H9 (cell line): ENCODE results near the gene GRID1. TPM values are rescaled to one million over a fixed set of nuclear protein-coding genes. Genes with fewer than 3 reads are reported as not detected.

ENCODE experiments used
- DNase-seq: peaks from one replicate; pipeline ENCODE4 v3.0.0-alpha.2; 2017
- H2AFZ ChIP-seq: one replicate; pipeline ENCODE4 v1.6.1; 2013; ENCODE audit warnings: mild to moderate bottlenecking, low read length, control low read depth, moderate library complexity
- H2AK5ac ChIP-seq: 2 replicates; pipeline ENCODE4 v1.6.1; 2013; ENCODE audit warnings: low read length, control low read depth, mixed read lengths; ENCODE audit not compliant: insufficient read length
- H2BK120ac ChIP-seq: one replicate; pipeline ENCODE4 v1.6.1; 2013; ENCODE audit warnings: low read depth, mild to moderate bottlenecking, low read length, control low read depth, inconsistent platforms; ENCODE audit not compliant: poor library complexity, severe bottlenecking
- H2BK12ac ChIP-seq: 2 replicates; pipeline ENCODE4 v1.6.1; 2013; ENCODE audit warnings: low read length, control low read depth, mixed read lengths, low read depth; ENCODE audit not compliant: insufficient read length
- H2BK15ac ChIP-seq: 2 replicates; pipeline ENCODE4 v1.6.1; 2013; ENCODE audit warnings: low read depth, low read length, control low read depth
- H2BK20ac ChIP-seq: one replicate; pipeline ENCODE4 v1.6.1; 2013; ENCODE audit warnings: low read depth, mild to moderate bottlenecking, low read length, control low read depth, inconsistent platforms; ENCODE audit not compliant: poor library complexity, severe bottlenecking
- H2BK5ac ChIP-seq: 2 replicates; pipeline ENCODE4 v1.6.1; 2013; ENCODE audit warnings: low read length, control low read depth, mixed read lengths; ENCODE audit not compliant: insufficient read length
- H3K14ac ChIP-seq: 2 replicates; pipeline ENCODE4 v1.6.1; 2013; ENCODE audit warnings: low read length, control low read depth; ENCODE audit not compliant: insufficient read depth
- H3K18ac ChIP-seq: 2 replicates; pipeline ENCODE4 v1.6.1; 2013; ENCODE audit warnings: low read depth, mild to moderate bottlenecking, mixed read lengths, low read length, control low read depth; ENCODE audit not compliant: insufficient read length
- H3K23ac ChIP-seq: 2 replicates; pipeline ENCODE4 v1.6.1; 2013; ENCODE audit warnings: low read length, control low read depth, mixed read lengths, low read depth; ENCODE audit not compliant: insufficient read length
- H3K23me2 ChIP-seq: 2 replicates; pipeline ENCODE4 v1.6.1; 2013; ENCODE audit warnings: low read depth, mild to moderate bottlenecking, mixed read lengths, low read length, control low read depth; ENCODE audit not compliant: insufficient read length, poor library complexity, severe bottlenecking
- H3K27ac ChIP-seq: 2 replicates; pipeline ENCODE4 v1.5.1; 2013; ENCODE audit warnings: low read length, control low read depth, mixed read lengths, low read depth; ENCODE audit not compliant: insufficient read length
- H3K27me3 ChIP-seq: 2 replicates; pipeline ENCODE4 v1.6.1; 2013; ENCODE audit warnings: low read length, control low read depth, inconsistent platforms; ENCODE audit not compliant: insufficient read depth
- H3K4ac ChIP-seq: 2 replicates; pipeline ENCODE4 v1.6.1; 2013; ENCODE audit warnings: low read depth, mild to moderate bottlenecking, control low read depth, inconsistent platforms, low read length, moderate library complexity
- H3K4me1 ChIP-seq: 2 replicates; pipeline ENCODE4 v1.6.1; 2013; ENCODE audit warnings: low read length, control low read depth, inconsistent platforms; ENCODE audit not compliant: insufficient read depth
- H3K4me2 ChIP-seq: 2 replicates; pipeline ENCODE4 v1.6.1; 2013; ENCODE audit warnings: low read length, control low read depth, mixed read lengths; ENCODE audit not compliant: insufficient read length, insufficient read depth
- H3K56ac ChIP-seq: 2 replicates; pipeline ENCODE4 v1.6.1; 2013; ENCODE audit warnings: low read depth, mild to moderate bottlenecking, mixed read lengths, low read length, control low read depth; ENCODE audit not compliant: insufficient read length
- H3K79me1 ChIP-seq: 2 replicates; pipeline ENCODE4 v1.6.1; 2013; ENCODE audit warnings: low read depth, mild to moderate bottlenecking, moderate library complexity, low read length, control low read depth, inconsistent platforms; ENCODE audit not compliant: insufficient read depth, poor library complexity, severe bottlenecking
- H3K79me2 ChIP-seq: 2 replicates; pipeline ENCODE4 v1.6.1; 2013; ENCODE audit warnings: low read length, control low read depth, inconsistent platforms; ENCODE audit not compliant: insufficient read depth
- H3K9ac ChIP-seq: 2 replicates; pipeline ENCODE4 v1.6.1; 2013; ENCODE audit warnings: low read length, control low read depth, mixed read lengths; ENCODE audit not compliant: insufficient read length; ENCODE audit errors: extremely low read depth
- H3K9me3 ChIP-seq: one replicate; pipeline ENCODE4 v1.6.1; 2013; ENCODE audit warnings: low read depth, low read length, inconsistent platforms; ENCODE audit not compliant: control insufficient read depth
- H3T11ph ChIP-seq: one replicate; pipeline ENCODE4 v1.6.1; 2013; ENCODE audit warnings: mild to moderate bottlenecking, low read length, control low read depth, inconsistent platforms
- H4K20me1 ChIP-seq: one replicate; pipeline ENCODE4 v1.6.1; 2013; ENCODE audit not compliant: control insufficient read depth, insufficient read length, insufficient read depth
- H4K5ac ChIP-seq: 2 replicates; pipeline ENCODE4 v1.6.1; 2013; ENCODE audit warnings: low read depth, mild to moderate bottlenecking, mixed read lengths, low read length, control low read depth; ENCODE audit not compliant: insufficient read length
- H4K8ac ChIP-seq: replicated peaks from 2 replicates; pipeline ENCODE4 v1.6.1; 2013; ENCODE audit warnings: low read length, control low read depth, mixed read lengths, low read depth; ENCODE audit not compliant: insufficient read length
- H4K91ac ChIP-seq: 2 replicates; pipeline ENCODE4 v1.6.1; 2013; ENCODE audit warnings: low read depth, mild to moderate bottlenecking, moderate library complexity, mixed read lengths, low read length, control low read depth; ENCODE audit not compliant: insufficient read length
- H3K27ac Mint-ChIP-seq, 3 experiments: 2 replicates in 2 of 3; 3 replicates in 1 of 3; pipeline ENCODE4 v1.8.0; 2020 to 2021; ENCODE audit warnings: mixed read lengths in 3 of 3, mild to moderate bottlenecking in 1 of 3, moderate library complexity in 1 of 3
- H3K27me3 Mint-ChIP-seq: 2 replicates; pipeline ENCODE4 v1.8.0; 2021; ENCODE audit warnings: low read depth, mild to moderate bottlenecking, moderate library complexity, mixed read lengths
- H3K36me3 Mint-ChIP-seq, 3 experiments: 2 replicates in 2 of 3; 3 replicates in 1 of 3; pipeline ENCODE4 v1.8.0; 2020 to 2021; ENCODE audit warnings: low read depth in 3 of 3, mixed read lengths in 3 of 3; ENCODE audit not compliant: insufficient read depth in 1 of 3
- H3K4me1 Mint-ChIP-seq, 2 experiments: 2 replicates each; pipeline ENCODE4 v1.8.0; 2020; ENCODE audit warnings: mixed read lengths in 2 of 2
- H3K4me3 Mint-ChIP-seq, 2 experiments: 2 replicates in 1 of 2; 3 replicates in 1 of 2; pipeline ENCODE4 v1.8.0; 2020 to 2021; ENCODE audit warnings: mild to moderate bottlenecking in 2 of 2, mixed read lengths in 2 of 2, moderate library complexity in 1 of 2
- H3K9me3 Mint-ChIP-seq, 2 experiments: 2 replicates in 1 of 2; 3 replicates in 1 of 2; pipeline ENCODE4 v1.8.0; 2020; ENCODE audit warnings: mild to moderate bottlenecking in 2 of 2, mixed read lengths in 2 of 2, moderate library complexity in 1 of 2
- CTCF ChIP-seq: fragments of 200-600 bp; sonication (generic); conservative IDR thresholded peaks from 3 replicates; pipeline ENCODE4 v1.8.0; 2021; ENCODE audit warnings: antibody characterized with exemption, mild to moderate bottlenecking
- whole genome bisulfite sequencing: extraction: QIAGEN DNeasy Blood & Tissue Kit; methylation state at CpG from one replicate; pipeline ENCODE4 v1.1.7; 2013; ENCODE audit warnings: missing lambda C conversion rate, low lambda C conversion rate, mixed read lengths; ENCODE audit not compliant: insufficient read length; ENCODE audit errors: extremely low coverage; 5-methylcytosine and 5-hydroxymethylcytosine counted together
- total RNA-seq: library from RNA; stranded (reverse); gene quantifications from 2 replicates; pipeline ENCODE4 v1.2.1, GENCODE V29; 2021

GRID1 gene
- total RNA-seq, 1 experiment from 2014 or later = 0.35 TPM

GRCh38 chr10:86246279-86246940 lies 120.2 kb downstream of the GRID1 start:
- peaks cover 4% of the 10 kb centered on the region for H3K27me3 Mint-ChIP-seq
- Histone ChIP-seq H3T11ph (no peak overlapping the region), H3K4me2 (no peak overlapping the region), H3K56ac (no peak overlapping the region), H2AK5ac (no peak overlapping the region), H2BK5ac (no peak overlapping the region), H3K18ac (no peak overlapping the region), H4K20me1 (no peaks in the 10 kb centered on the region), H2BK15ac (no peak overlapping the region), H3K9me3 (no peaks in the 10 kb centered on the region), H3K9ac (no peak overlapping the region), H3K4ac (no peak overlapping the region), H2BK120ac (no peak overlapping the region), H4K8ac (no peak overlapping the region), H3K23ac (no peak overlapping the region), H2BK12ac (no peak overlapping the region), H3K79me1 (no peaks in the 10 kb centered on the region), H3K27me3 (no peaks in the 10 kb centered on the region), H3K14ac (0 out of 2 replicates have a peak overlapping the region, but pooled peaks have one; percentile 35), H3K23me2 (no peaks in the 10 kb centered on the region), H3K79me2 (no peaks in the 10 kb centered on the region), H2AFZ (no peak overlapping the region), H3K27ac (no peak overlapping the region), H4K5ac (no peak overlapping the region), H4K91ac (no peak overlapping the region), H2BK20ac (no peak overlapping the region), H3K4me1 (no peaks in the 10 kb centered on the region)
- H3K36me3 Mint-ChIP-seq = peaks cover 0 to 9% (median 2%) of the 10 kb centered on the region in 3 experiments; a peak in 6 of 7 replicates
- no peak for DNase-seq
- no peak overlapping the region; a peak in 1 of 7 replicates for H3K27ac Mint-ChIP-seq
- whole genome bisulfite sequencing = no CpG with 5 or more reads among the region's 8 CpGs
- no peak overlapping the region for H3K4me3 Mint-ChIP-seq
- peaks cover 3 to 4% of the 10 kb centered on the region in 2 experiments for H3K4me1 Mint-ChIP-seq
- no peak for TF ChIP-seq CTCF
- peaks cover 8 to 12% of the 10 kb centered on the region in 2 experiments for H3K9me3 Mint-ChIP-seq
